RWPE1 (cell line): ENCODE data around the gene CAMKV.

Experiments used
- CTCF ChIA-PET: fragments of 350-600 bp; sonication (Branson Sonifier 250); formaldehyde crosslinking; extraction: SDS; loops from one replicate; lab custom pipeline; 2021; lab: Yijun Ruan, JAX
- POLR2A ChIA-PET: fragments of 400-600 bp; formaldehyde crosslinking; extraction: SDS; loops from one replicate; lab custom pipeline; 2020; ENCODE audit warnings: antibody characterized with exemption; ENCODE audit not compliant: low non-redundant PET; lab: Yijun Ruan, JAX
- DNase-seq: peaks from one replicate; pipeline ENCODE4 v3.0.0; 2012; ENCODE audit warnings: low spot score
- H3K27ac ChIP-seq: fragments of 450-650 bp; 2 replicates; pipeline ENCODE4 v1.5.1; 2017
- CTCF ChIP-seq: fragments of 450-650 bp; conservative IDR thresholded peaks from 2 replicates; pipeline ENCODE4 v1.5.1; 2017; ENCODE audit warnings: low read depth, mild to moderate bottlenecking

The CAMKV gene

GRCh38 chr3:49896345-49896744 lies 26.6 kb upstream of the CAMKV start:
- no peak for DNase-seq
- ChIA-PET POLR2A (no interaction called here), CTCF (no interaction called here)
- no peak for TF ChIP-seq CTCF
- peak overlapping the region; percentile 100 for H3K27ac ChIP-seq

GRCh38 chr3:49895791-49896190 lies 26.1 kb upstream of the CAMKV start:
- peak overlapping the region; percentile 100 for H3K27ac ChIP-seq
- POLR2A ChIA-PET, result no interaction called here
- CTCF ChIA-PET, result no interaction called here

GRCh38 chr3:49889296-49889695 lies 19.6 kb upstream of the CAMKV start:
- ChIA-PET POLR2A (no interaction called here), CTCF (no interaction called here)
- no peak for TF ChIP-seq CTCF
- DNase-seq, result no peak
- peak overlapping the region; percentile 52 for H3K27ac ChIP-seq

More at GRCh38 chr3:49895791-49896190, 26.1 kb upstream of the CAMKV start:
- no peak for DNase-seq
- TF ChIP-seq CTCF, result no peak

GRCh38 chr3:49886922-49887265 lies 17.2 kb upstream of the CAMKV start:
- H3K27ac ChIP-seq, result peak overlapping the region; percentile 52
- no peak for DNase-seq
- ChIA-PET CTCF (interaction anchor here (0.5 to 0.7 kb wide), 2 partner anchors 14 to 48 kb away, joined by 4 to 8 read pairs; no protein-coding TSS in a partner anchor), POLR2A (no interaction called here)
- TF ChIP-seq CTCF, result no peak

GRCh38 chr3:49883998-49884397 lies 14.3 kb upstream of the CAMKV start:
- CTCF ChIA-PET, result interaction anchor here (0.8 kb wide), 1 partner anchor 45 kb away, joined by 5 read pairs; no protein-coding TSS in a partner anchor
- POLR2A ChIA-PET, result interaction anchor here (1.2 kb wide), 1 partner anchor 17 kb away, joined by 3 read pairs; no protein-coding TSS in a partner anchor
- H3K27ac ChIP-seq, result peak overlapping the region; percentile 8
- no peak for TF ChIP-seq CTCF
- DNase-seq, result no peak

GRCh38 chr3:49882166-49882565 lies 12.5 kb upstream of the CAMKV start:
- H3K27ac ChIP-seq, result peak overlapping the region; percentile 12; the same call in 1 of the 2 replicates
- CTCF ChIA-PET, result interaction anchor here (1.1 kb wide), 1 partner anchor 43 kb away, joined by 3 read pairs; no protein-coding TSS in a partner anchor
- POLR2A ChIA-PET, result no interaction called here
- no peak for TF ChIP-seq CTCF
- no peak for DNase-seq
